ENCODE measurements around the gene USP36.

- TF ChIP-seq, protein P1, sequence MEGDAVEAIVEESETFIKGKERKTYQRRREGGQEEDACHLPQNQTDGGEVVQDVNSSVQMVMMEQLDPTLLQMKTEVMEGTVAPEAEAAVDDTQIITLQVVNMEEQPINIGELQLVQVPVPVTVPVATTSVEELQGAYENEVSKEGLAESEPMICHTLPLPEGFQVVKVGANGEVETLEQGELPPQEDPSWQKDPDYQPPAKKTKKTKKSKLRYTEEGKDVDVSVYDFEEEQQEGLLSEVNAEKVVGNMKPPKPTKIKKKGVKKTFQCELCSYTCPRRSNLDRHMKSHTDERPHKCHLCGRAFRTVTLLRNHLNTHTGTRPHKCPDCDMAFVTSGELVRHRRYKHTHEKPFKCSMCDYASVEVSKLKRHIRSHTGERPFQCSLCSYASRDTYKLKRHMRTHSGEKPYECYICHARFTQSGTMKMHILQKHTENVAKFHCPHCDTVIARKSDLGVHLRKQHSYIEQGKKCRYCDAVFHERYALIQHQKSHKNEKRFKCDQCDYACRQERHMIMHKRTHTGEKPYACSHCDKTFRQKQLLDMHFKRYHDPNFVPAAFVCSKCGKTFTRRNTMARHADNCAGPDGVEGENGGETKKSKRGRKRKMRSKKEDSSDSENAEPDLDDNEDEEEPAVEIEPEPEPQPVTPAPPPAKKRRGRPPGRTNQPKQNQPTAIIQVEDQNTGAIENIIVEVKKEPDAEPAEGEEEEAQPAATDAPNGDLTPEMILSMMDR (IDR thresholded peaks at IDR 0.05) = no peak
- TF ChIP-seq POLR2A (IDR thresholded peaks at IDR 0.05) = no peak
These were observed 72.8 kb downstream of the USP36 start for GRCh38 chr17:78767806-78768205.

Data from right lobe of liver (tissue), 4 donors.